ENCODE data around the gene SPPL3.

The SPPL3 gene

GRCh38 chr12:120741476-120742421 lies 162.4 kb downstream of the SPPL3 start:
- no peak overlapping the region for H3K4me3 ChIP-seq (ENCODE audit: control insufficient read depth, low read depth, low read length)
- no peak for DNase-seq (ENCODE audit: low read depth)
- no peak for TF ChIP-seq CTCF (IDR thresholded peaks at IDR 0.05; ENCODE audit: control insufficient read depth, insufficient read depth, low read depth, low read length, missing control alignments)

- H3K4me3 ChIP-seq (ENCODE audit: control insufficient read depth, low read depth, low read length), result no peak overlapping the region
- no peak for DNase-seq (ENCODE audit: low read depth)
- no peak for TF ChIP-seq CTCF (IDR thresholded peaks at IDR 0.05; ENCODE audit: control insufficient read depth, insufficient read depth, low read depth, low read length, missing control alignments)
These were observed 163.3 kb downstream of the SPPL3 start for GRCh38 chr12:120740871-120741270.

- no peak for DNase-seq (ENCODE audit: low read depth)
- H3K4me3 ChIP-seq (ENCODE audit: control insufficient read depth, low read depth, low read length), result no peak overlapping the region
- TF ChIP-seq CTCF (IDR thresholded peaks at IDR 0.05; ENCODE audit: control insufficient read depth, insufficient read depth, low read depth, low read length, missing control alignments), result no peak
These were observed 164.1 kb downstream of the SPPL3 start for GRCh38 chr12:120739821-120740613.

- no peak for DNase-seq (ENCODE audit: low read depth)
- no peak for TF ChIP-seq CTCF (IDR thresholded peaks at IDR 0.05; ENCODE audit: control insufficient read depth, insufficient read depth, low read depth, low read length, missing control alignments)
- no peak overlapping the region for H3K4me3 ChIP-seq (ENCODE audit: control insufficient read depth, low read depth, low read length)
These were observed 165.0 kb downstream of the SPPL3 start for GRCh38 chr12:120739031-120739762.

- no peak overlapping the region for H3K4me3 ChIP-seq (ENCODE audit: control insufficient read depth, low read depth, low read length)
- no peak for DNase-seq (ENCODE audit: low read depth)
- TF ChIP-seq CTCF (IDR thresholded peaks at IDR 0.05; ENCODE audit: control insufficient read depth, insufficient read depth, low read depth, low read length, missing control alignments), result no peak
These were observed 165.7 kb downstream of the SPPL3 start for GRCh38 chr12:120738252-120739030.
